Calu3 (cell line): ENCODE data around the gene STS. TPM values are rescaled to one million over a fixed set of nuclear protein-coding genes. Genes with fewer than 3 reads are reported as not detected.

ENCODE experiments used
- BruUV-seq: library from RNA; stranded (reverse); fragments of 400-500 nt; replicated peaks from 2 replicates; lab custom pipeline; 2021; lab: Mats Ljungman, UMichigan
- CTCF ChIA-PET: fragments of 300-600 bp; sonication (Branson Sonifier 250); formaldehyde crosslinking; loops from one replicate; lab custom pipeline; 2022; ENCODE audit warnings: antibody characterized with exemption; lab: Charles Lee
- DNase-seq: peaks from one replicate; pipeline ENCODE4 v3.0.0; 2022
- H3K27ac Mint-ChIP-seq: one replicate; pipeline ENCODE4 v1.8.0; 2022; ENCODE audit warnings: mixed read lengths; ENCODE audit not compliant: unreplicated experiment
- H3K27me3 Mint-ChIP-seq: one replicate; pipeline ENCODE4 v1.8.0; 2022; ENCODE audit warnings: mixed read lengths; ENCODE audit not compliant: unreplicated experiment
- H3K36me3 Mint-ChIP-seq: one replicate; pipeline ENCODE4 v1.8.0; 2022; ENCODE audit warnings: mild to moderate bottlenecking, moderate library complexity, mixed read lengths; ENCODE audit not compliant: insufficient read depth, unreplicated experiment
- H3K4me1 Mint-ChIP-seq: one replicate; pipeline ENCODE4 v1.8.0; 2022; ENCODE audit warnings: mild to moderate bottlenecking, low read depth, mixed read lengths; ENCODE audit not compliant: unreplicated experiment
- H3K4me3 Mint-ChIP-seq: one replicate; pipeline ENCODE4 v1.8.0; 2022; ENCODE audit warnings: mild to moderate bottlenecking, low read depth, moderate library complexity, mixed read lengths; ENCODE audit not compliant: unreplicated experiment
- H3K9me3 Mint-ChIP-seq: one replicate; pipeline ENCODE4 v1.8.0; 2022; ENCODE audit warnings: low read depth, mixed read lengths; ENCODE audit not compliant: unreplicated experiment
- CTCF ChIP-seq: fragments of 200-600 bp; IDR thresholded peaks from one replicate; pipeline ENCODE4 v1.8.0; 2022; ENCODE audit warnings: antibody characterized with exemption; ENCODE audit not compliant: unreplicated experiment
- intact Hi-C: fragments of 100-400 bp; cut with micrococcal nuclease; formaldehyde crosslinking; loops from one replicate; pipeline ENCODE4 v1.10.0; 2022; ENCODE audit not compliant: unreplicated experiment
- total RNA-seq: library from RNA; stranded (reverse); gene quantifications from 2 replicates; pipeline ENCODE4 v1.2.3, GENCODE V29; 2022

Gene STS
- total RNA-seq, 1 experiment from 2014 or later: 11.4 TPM

- intact Hi-C loops: loop anchor here (2.0 to 5.0 kb wide), 2 partner anchors 15 to 456 kb away; partner anchors contain the start of gene STS
- no TSS peak for BruUV-seq
- no peak for DNase-seq
Observed at GRCh38 chrX:7131621-7132020, 15.9 kb upstream of the STS start.

GRCh38 chrX:7132335-7133049 lies 15.0 kb upstream of the STS start:
- Mint-ChIP-seq H3K27ac (peak overlapping the region; percentile 99), H3K27me3 (no peaks in the 10 kb centered on the region), H3K36me3 (peaks cover 21% of the 10 kb centered on the region), H3K9me3 (no peaks in the 10 kb centered on the region), H3K4me1 (peaks cover 48% of the 10 kb centered on the region), H3K4me3 (peak overlapping the region; percentile 71)
- no TSS peak for BruUV-seq
- peak; percentile 81 for DNase-seq
- CTCF ChIA-PET: interaction anchor here (1.0 to 1.8 kb wide), 3 partner anchors 12 to 454 kb away, joined by 3 to 8 read pairs (median 7); no protein-coding TSS in a partner anchor
- intact Hi-C loops: loop anchor here (2.0 to 5.0 kb wide), 2 partner anchors 14 to 455 kb away; partner anchors contain the start of gene STS
- peak; percentile 44 for TF ChIP-seq CTCF

More at GRCh38 chrX:7131621-7132020, 15.9 kb upstream of the STS start:
- Mint-ChIP-seq H3K27ac (peak overlapping the region; percentile 99), H3K27me3 (no peaks in the 10 kb centered on the region), H3K4me3 (no peak overlapping the region), H3K4me1 (peaks cover 48% of the 10 kb centered on the region), H3K9me3 (no peaks in the 10 kb centered on the region), H3K36me3 (peaks cover 21% of the 10 kb centered on the region)
- no peak for TF ChIP-seq CTCF
- CTCF ChIA-PET: no interaction called here

DNA sequence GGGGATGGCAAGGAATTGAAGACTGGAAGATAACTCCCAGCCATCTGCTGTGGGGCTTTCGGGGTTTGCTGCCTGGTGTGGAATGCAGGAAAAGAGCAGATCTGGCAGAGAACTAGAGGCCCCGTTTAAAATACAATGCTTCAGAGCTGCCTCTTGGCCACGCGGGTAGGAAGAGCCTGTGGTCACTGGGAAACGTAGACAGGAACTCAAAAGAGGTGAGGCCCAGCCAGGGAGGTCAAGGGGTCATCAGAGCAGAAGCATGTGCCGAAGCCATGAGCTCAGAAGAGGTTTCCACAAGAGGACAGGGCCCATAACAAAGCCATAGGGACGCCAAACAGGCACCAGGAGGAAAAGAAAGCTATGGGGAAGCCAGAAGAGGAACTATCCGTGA lies 14.5 kb upstream of the STS start:
- peak overlapping the region; percentile 99 for H3K27ac Mint-ChIP-seq
- no peaks in the 10 kb centered on the region for H3K9me3 Mint-ChIP-seq
- peak overlapping the region; percentile 71 for H3K4me3 Mint-ChIP-seq
- peaks cover 48% of the 10 kb centered on the region for H3K4me1 Mint-ChIP-seq
- CTCF ChIA-PET: interaction anchor here (1.0 to 1.8 kb wide), 3 partner anchors 13 to 453 kb away, joined by 3 to 8 read pairs (median 7); no protein-coding TSS in a partner anchor
- peak; percentile 32 for DNase-seq
- intact Hi-C loops: loop anchor here (2.0 to 5.0 kb wide), 2 partner anchors 14 to 454 kb away; partner anchors contain the start of gene STS
- no peak for TF ChIP-seq CTCF
- BruUV-seq: no TSS peak
- peaks cover 21% of the 10 kb centered on the region for H3K36me3 Mint-ChIP-seq
- no peaks in the 10 kb centered on the region for H3K27me3 Mint-ChIP-seq

- Mint-ChIP-seq H3K27me3 (no peaks in the 10 kb centered on the region), H3K9me3 (no peaks in the 10 kb centered on the region), H3K27ac (no peak overlapping the region), H3K4me1 (peaks cover 48% of the 10 kb centered on the region), H3K36me3 (peaks cover 21% of the 10 kb centered on the region), H3K4me3 (no peak overlapping the region)
- no peak for TF ChIP-seq CTCF
- no peak for DNase-seq
- BruUV-seq: no TSS peak
- intact Hi-C loops: loop anchor here (5.0 kb wide), 1 partner anchor 452 kb away; no protein-coding TSS in a partner anchor
- CTCF ChIA-PET: no interaction called here
Observed at GRCh38 chrX:7134981-7135380, 12.5 kb upstream of the STS start.
